ENCODE data around the gene AGPAT2.

Gene AGPAT2

DNA sequence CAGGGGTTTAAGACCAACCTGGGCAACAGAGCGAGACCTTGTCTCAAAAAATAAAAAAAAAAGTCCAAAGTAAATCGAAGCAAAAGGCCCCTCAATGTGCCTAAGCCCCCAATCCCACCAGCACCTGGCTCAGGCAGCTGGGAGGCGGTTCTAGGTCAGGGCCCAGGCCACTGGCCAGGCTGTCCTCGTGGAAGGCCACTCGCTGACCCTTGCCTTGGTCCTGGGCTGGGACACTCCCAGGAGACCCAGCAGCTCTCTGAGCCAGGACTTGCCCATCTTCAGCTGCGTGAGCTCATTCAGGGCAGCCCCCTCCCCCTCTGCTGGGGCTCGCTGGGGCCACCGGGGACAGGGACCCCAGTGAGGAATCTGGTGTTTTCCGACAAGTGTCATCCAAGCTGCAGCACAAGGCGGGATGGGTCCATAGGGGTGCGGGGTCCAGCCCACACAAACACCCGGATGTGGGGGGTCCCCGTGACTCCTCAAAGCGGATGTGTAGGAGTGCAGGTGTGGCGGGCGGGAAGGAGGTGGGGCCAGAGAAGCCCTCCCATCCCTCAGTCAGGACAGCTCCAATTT is 4.0 kb downstream of the AGPAT2 start:
- no peak overlapping the region for H3K4me3 ChIP-seq (ENCODE audit: low read depth, low read length)
- DNase-seq (ENCODE audit: low read depth) = no peak
- TF ChIP-seq, protein P1, sequence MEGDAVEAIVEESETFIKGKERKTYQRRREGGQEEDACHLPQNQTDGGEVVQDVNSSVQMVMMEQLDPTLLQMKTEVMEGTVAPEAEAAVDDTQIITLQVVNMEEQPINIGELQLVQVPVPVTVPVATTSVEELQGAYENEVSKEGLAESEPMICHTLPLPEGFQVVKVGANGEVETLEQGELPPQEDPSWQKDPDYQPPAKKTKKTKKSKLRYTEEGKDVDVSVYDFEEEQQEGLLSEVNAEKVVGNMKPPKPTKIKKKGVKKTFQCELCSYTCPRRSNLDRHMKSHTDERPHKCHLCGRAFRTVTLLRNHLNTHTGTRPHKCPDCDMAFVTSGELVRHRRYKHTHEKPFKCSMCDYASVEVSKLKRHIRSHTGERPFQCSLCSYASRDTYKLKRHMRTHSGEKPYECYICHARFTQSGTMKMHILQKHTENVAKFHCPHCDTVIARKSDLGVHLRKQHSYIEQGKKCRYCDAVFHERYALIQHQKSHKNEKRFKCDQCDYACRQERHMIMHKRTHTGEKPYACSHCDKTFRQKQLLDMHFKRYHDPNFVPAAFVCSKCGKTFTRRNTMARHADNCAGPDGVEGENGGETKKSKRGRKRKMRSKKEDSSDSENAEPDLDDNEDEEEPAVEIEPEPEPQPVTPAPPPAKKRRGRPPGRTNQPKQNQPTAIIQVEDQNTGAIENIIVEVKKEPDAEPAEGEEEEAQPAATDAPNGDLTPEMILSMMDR (IDR thresholded peaks at IDR 0.05; ENCODE audit: insufficient read depth, low read depth, low read length, missing control alignments) = no peak

DNA sequence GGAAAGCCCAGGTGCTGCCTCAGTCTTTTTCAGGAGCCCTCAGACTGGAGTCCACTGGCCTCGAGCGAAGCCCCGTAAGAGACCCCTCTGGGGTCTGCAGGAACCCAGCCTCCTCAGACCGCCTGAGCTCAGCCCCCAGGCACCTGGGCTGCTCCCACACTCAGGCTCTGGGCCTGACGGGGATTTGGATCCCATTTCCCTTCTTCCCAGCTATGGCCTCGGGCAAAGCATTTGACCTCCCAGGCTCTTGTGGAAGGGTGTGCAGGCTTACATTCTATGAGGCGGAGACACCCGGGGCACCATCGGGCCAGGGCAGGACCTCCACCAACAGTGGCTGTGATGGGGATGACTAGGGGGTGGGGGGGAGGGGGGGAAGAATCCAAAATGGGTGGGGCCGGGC is 4.5 kb downstream of the AGPAT2 start:
- DNase-seq (ENCODE audit: low read depth) = no peak
- H3K4me3 ChIP-seq (ENCODE audit: low read depth, low read length) = no peak overlapping the region
- TF ChIP-seq, protein P1 (IDR thresholded peaks at IDR 0.05; ENCODE audit: insufficient read depth, low read depth, low read length, missing control alignments) = no peak

DNA sequence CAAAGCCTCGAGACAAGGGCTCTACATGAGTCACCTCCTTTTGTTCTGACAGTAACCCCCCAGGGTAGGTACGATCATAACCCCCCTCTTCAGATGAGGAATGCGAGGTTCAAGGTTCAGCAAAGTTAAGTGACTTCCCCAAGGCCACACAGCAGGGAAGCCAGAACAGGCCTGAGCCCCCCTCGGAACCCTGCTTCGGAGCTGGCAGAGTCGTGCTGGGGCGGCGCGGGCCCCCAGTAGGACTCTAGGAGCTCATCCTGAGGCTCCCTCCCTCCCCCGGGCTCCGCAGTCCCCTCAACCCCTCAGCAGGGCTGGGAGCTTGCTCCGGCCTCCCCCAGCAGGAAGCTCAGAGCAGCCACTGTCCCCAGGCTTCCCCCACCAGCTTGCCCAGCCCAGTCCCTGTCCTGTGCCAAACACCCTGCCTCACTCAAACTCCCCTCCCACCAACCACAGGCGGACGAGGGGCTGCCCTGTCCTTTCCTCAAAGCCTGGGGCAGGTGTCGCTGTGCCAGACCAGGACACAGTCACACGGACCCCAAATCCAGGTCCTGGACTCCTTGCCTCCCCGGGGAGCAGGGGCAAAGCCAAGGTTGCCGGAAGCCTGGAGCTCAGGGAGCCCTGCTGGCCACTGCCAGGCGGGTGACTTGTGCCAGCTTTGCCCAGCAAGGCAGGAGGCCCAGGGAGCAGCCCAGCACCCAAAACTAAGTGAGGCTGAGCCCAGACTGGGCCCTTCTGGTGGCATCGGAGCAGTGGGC is 5.1 kb downstream of the AGPAT2 start:
- TF ChIP-seq, protein P1 (IDR thresholded peaks at IDR 0.05; ENCODE audit: insufficient read depth, low read depth, low read length, missing control alignments) = no peak
- H3K4me3 ChIP-seq (ENCODE audit: low read depth, low read length) = no peak overlapping the region
- no peak for DNase-seq (ENCODE audit: low read depth)

DNA sequence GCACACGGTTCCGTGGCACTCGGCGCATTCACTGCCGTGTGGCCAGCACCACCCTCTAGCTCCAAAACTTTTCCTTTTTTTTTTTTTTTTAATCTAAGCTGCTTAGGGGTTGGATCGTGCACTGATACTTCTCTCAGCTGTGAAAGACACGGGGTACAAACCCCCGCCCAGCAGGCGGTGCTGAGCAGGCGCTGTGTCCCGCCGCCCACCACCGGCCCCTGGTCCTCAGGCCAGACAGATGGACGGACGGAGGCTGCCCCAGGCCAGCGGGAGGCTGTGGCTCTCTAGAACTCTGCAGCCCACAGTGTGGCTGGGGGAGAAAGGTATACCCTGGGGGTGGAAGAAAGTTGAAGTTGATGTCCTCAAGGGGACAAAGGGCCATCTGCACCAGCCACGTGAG is 6.2 kb downstream of the AGPAT2 start:
- no peak for DNase-seq (ENCODE audit: low read depth)
- no peak overlapping the region for H3K4me3 ChIP-seq (ENCODE audit: low read depth, low read length)
- TF ChIP-seq, protein P1 (IDR thresholded peaks at IDR 0.05; ENCODE audit: insufficient read depth, low read depth, low read length, missing control alignments) = no peak

- DNase-seq (ENCODE audit: low read depth) = no peak
Observed at GRCh38 chr9:136679431-136679941, 7.8 kb downstream of the AGPAT2 start.

DNA sequence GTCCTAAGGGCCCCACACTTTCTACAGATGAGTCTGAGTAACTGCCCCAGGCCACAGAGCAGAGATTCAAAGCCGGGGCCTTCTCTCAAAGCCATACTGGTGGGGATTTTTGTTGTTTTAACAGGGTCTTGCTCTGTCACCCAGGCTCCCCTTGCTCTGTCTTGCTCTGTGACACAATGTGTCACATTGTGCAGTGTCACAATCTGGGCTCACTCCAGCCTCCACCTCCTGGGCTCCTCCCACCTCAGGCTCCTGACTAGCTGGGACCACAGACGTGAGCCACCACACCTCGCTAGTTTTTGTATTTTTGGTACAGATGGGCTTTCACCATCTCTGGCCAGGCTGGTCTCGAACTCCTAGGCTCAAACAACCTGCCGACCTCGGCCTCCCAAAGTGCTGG is 8.6 kb downstream of the AGPAT2 start:
- H3K4me3 ChIP-seq (ENCODE audit: low read depth, low read length) = no peak overlapping the region
- TF ChIP-seq, protein P1 (IDR thresholded peaks at IDR 0.05; ENCODE audit: insufficient read depth, low read depth, low read length, missing control alignments) = no peak
- no peak for DNase-seq (ENCODE audit: low read depth)

More at GRCh38 chr9:136679431-136679941, 7.8 kb downstream of the AGPAT2 start:
- no peak overlapping the region for H3K4me3 ChIP-seq (ENCODE audit: low read depth, low read length)
- TF ChIP-seq, protein P1 (IDR thresholded peaks at IDR 0.05; ENCODE audit: insufficient read depth, low read depth, low read length, missing control alignments) = no peak

Data from GM12865 (cell line).